Measurements from ENCODE around the gene ARL15.

ARL15 gene

GRCh38 chr5:54313311-54314270 is 3.2 kb upstream of the ARL15 start:
- DNase-seq (ENCODE audit: low spot score) = no peak

DNA sequence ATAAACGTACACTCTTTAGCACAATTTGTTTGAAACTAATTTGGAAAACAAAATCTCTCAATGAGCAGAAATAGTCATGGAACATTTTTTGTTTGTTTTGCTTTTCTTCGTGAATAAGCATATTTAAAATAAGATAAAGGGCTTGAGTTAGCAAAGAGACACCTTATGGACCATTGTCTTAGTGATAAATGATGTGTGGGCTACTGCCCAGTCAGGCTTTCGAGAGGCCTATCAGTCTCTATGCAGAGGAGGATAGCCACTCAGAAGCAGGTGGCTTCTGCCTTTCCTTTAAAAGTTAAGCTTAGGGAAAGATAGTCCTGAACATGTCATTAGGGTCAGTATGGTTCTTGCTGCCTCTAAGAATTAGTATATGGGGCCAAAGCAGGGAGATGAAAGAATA is 2.1 kb upstream of the ARL15 start:
- DNase-seq (ENCODE audit: low spot score) = no peak

GRCh38 chr5:54311176-54311677 is 854 bp upstream of the ARL15 start:
- no peak for DNase-seq (ENCODE audit: low spot score)

- no peak for DNase-seq (ENCODE audit: low spot score)
Observed at GRCh38 chr5:54309691-54310432, 511 bp downstream of the ARL15 start.

GRCh38 chr5:54309276-54309675 is 1.1 kb downstream of the ARL15 start:
- no peak for DNase-seq (ENCODE audit: low spot score)

DNA sequence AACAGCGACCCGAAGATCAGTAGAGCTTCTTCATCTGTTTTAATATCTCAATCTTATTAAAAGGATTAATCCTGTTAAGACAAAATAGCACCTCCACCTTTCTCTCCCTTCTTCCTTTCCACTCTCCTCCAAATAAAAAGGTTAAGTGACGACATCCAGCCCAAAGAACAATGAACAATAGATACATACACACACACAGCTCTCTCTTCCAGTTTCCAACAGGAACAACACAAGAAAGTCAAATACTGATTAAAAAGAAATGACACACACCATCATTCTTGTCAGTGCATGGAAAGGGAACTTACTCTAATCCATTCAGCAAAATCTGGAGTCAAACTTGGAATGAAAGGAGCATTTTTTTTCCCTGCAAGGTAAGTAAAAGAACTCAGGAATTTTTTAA is 2.8 kb downstream of the ARL15 start:
- no peak for DNase-seq (ENCODE audit: low spot score)

DNA sequence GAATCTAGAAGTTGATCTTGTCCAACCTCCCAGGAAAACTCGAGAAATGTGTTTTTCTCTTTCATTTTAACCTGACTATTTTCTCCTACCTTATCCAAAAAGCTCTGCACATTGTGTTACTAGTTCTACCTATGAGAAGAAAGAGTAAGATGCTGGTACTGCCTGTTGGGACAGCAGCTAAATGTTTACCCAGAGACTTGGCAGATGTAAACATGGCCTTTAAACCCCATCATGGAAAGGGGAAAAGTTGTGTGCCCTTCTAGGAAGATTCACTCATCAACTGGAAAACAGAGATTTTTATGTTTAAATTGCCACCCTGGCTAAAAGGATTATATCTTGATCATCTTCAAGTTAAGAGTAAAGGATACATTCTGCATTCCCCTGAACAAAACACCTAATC is 3.5 kb downstream of the ARL15 start:
- no peak for DNase-seq (ENCODE audit: low spot score)

DNA sequence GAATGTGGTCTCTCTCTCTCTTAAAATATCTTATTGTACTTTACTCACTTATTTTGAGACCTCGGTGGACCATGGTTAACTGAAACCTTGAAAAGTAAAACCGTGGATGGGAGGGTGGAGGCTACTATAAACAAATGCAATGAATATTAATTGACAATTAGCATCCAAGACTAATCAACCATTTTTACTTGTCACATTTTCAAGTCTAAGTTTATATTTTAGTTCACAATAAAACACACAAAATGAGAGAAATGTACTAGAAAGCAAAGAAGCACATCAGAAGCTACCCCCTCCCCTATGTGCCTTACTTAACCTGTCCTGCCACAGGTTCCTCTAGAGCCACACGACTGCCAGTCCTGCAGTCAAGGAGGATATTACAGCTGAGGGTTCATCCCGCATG is 4.6 kb downstream of the ARL15 start:
- DNase-seq (ENCODE audit: low spot score) = no peak

DNA sequence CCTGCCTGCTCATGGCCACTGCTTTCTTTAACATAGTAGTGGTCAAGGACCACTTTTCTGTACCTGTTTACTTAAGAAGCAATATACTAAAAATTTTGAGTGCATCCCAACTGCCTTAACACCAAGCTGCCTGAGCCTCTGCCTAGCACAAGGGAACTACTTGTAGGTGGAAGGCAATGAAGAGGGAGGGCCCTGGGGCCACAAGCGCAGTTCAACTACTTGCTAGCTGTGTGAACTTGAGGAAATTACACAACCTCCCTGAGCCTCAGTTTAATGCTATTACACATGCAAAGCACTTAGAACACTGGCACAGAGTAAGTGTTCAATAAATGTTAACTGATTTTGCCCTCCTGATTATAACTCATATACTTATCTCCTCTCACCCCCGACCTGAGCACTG is 6.3 kb downstream of the ARL15 start:
- no peak for DNase-seq (ENCODE audit: low spot score)

DNA sequence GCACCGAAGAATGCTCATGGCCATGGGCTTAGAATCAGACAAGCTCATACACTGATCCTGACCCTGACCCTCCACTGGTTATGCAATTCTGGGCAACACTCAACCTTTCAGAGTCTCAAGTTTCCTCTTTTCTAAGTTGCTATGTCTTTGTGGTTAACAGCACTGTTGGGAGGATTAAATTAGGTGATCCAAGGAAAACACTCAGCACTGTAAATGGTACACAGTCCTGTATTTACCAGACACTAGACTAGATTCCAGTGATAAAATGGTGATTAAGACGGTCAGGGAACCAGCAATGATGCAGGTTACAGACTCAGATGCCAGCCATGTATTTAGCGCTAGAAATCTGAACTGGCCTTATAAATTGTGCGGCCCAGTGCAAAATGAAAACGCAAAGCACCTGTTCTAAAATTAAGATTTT is 8.1 kb downstream of the ARL15 start:
- DNase-seq (ENCODE audit: low spot score) = no peak

DNA sequence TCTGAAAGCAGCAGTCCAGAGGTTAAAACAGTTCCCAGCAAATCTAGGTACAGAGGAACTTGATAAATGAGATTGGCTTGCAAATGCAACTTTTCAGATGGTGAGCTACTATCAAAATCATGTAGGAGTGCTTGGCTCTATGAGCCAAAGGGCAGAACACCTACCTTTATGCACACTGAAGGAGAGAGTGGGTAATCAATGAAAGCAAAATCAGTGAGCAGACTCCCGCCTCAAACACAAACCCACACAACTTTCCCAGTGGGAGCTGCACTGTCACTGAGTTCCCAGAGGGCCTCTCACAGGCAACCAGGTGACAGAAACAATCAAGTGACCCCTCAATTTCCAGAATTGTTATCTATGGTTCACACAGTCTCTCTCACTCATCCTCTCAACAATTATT is 8.5 kb downstream of the ARL15 start:
- DNase-seq (ENCODE audit: low spot score) = no peak

DNA sequence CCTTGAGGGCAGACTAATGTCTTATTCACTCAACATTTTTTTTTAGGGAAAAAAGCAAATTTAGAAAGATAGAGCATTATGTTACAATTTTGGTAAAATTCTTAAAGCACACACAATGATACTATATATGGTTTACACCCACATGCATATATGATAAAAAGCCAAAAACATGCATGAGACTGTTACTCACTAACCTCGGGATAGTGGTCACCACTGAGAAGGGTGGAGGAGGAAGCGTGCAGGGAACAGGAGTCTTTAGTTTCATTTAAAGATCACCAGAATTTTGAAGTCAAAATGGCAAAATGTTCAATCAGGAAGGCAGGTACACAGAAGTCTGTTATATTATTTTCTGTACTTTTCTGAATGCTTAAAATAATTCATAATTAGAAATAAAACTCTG is 9.2 kb downstream of the ARL15 start:
- DNase-seq (ENCODE audit: low spot score) = no peak

- DNase-seq (ENCODE audit: low spot score) = no peak
Observed at GRCh38 chr5:54298947-54299346, 11.4 kb downstream of the ARL15 start.

DNA sequence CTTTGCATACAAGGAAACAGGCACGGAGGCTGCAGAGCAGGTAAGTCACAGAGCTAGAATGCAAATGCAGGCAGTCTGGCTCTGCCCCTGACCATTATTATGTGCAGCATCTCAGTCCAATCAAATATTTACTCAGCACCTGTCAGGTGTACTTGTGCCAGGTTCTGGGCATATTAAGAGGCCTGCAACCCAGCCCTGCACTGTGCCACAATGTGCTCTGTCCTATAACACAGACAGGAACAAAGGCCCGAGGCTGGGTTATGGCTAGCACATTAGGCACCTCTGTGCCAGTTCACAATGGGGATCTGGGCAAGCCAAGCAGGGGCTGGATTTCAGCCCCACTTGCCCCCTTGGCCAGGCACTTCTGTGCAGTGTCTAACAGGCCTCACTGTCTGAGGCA is 14.0 kb downstream of the ARL15 start:
- no peak for DNase-seq (ENCODE audit: low spot score)

- DNase-seq (ENCODE audit: low spot score) = no peak
Observed at GRCh38 chr5:54295651-54296276, 14.6 kb downstream of the ARL15 start.

DNA sequence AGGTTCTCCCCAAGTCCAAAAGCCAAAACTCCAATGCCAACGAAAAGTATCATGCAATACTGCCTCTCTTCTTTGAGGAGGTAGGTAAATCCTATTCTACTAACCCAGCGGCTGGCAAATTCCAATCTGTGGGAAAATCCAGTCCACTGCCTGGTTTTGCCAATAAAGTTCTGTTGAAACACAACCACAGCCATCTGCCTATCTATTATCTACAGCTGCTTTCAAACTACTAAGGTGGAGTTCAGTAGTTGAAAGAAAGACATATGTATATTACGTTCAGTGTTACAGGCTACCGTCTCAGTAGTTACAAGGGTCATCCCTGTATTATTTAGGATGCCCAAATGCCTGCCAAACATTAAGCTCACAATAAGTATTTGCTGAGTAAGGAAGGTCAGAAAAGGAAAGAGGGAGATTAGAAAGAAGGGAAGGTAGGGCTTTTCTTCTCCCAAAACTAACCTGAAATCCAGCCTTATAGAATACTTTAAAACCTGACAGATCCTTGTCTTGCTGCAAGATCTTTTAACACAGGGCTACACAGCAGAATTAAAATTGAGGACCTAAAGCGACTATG is 16.2 kb downstream of the ARL15 start:
- DNase-seq (ENCODE audit: low spot score) = no peak

GRCh38 chr5:54292866-54293265 is 17.5 kb downstream of the ARL15 start:
- no peak for DNase-seq (ENCODE audit: low spot score)

GRCh38 chr5:54291498-54291897 is 18.9 kb downstream of the ARL15 start:
- DNase-seq (ENCODE audit: low spot score) = no peak

GRCh38 chr5:54289769-54290168 is 20.6 kb downstream of the ARL15 start:
- no peak for DNase-seq (ENCODE audit: low spot score)

DNA sequence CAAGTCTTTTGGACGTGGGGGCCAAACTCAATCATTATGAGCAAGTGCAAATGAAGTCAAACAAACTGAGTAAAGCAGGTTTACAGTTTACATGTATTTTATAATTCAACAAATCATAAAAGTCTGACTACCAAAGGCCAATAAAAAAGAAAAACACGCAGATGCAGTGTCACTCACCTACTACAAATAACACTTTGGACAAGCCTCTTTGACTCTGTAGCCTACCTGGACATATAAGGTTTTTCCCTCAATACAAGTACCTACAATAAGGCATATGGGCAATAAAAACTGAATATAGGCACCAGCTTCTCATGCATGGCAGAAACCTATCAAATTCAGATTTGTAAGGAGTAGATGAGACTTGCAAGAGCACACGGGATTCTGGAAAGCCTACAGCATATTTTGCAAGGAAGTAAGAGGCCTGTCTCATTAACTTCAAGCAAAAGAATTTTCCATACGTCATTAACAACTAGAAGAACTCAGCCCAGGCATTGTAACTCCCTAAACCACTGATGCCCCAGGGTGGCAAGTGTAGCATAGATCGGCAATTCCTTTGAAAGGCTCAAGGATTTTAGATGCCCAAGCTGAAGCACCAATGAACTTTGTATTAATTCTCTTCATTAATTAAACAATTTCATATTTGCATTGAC is 21.7 kb downstream of the ARL15 start:
- DNase-seq (ENCODE audit: low spot score) = no peak

DNA sequence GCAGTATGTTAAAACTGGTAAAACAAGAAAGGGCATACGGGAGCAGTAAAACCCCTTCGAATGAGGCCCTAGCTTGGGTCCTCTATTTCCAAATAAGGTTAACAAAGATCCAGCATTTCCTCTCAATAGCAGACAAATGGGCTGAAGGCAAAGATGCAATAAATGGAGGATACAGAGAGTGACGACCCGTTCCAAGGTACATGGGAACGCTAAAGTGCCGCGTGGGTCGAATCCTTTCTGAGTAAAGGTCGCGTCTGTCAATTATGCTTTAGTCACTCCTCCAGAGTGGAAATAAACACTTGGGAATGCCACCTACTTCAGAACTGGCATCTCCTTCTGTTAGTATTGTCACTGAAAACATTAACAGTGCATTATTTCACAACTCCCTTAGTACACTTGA is 24.7 kb downstream of the ARL15 start:
- DNase-seq (ENCODE audit: low spot score) = no peak

- DNase-seq (ENCODE audit: low spot score) = no peak
Observed at GRCh38 chr5:54284586-54284985, 25.8 kb downstream of the ARL15 start.
